CD14-positive monocyte (primary cell): ENCODE measurements around the gene CD96. TPM values are rescaled to one million over a fixed set of nuclear protein-coding genes. Genes with fewer than 3 reads are reported as not detected.

ENCODE experiments used
- DNase-seq, 3 donors: peaks; one replicate each; pipeline ENCODE4 v3.0.0-alpha.2; 2011 to 2022
- H2AFZ ChIP-seq: 2 replicates; pipeline ENCODE4 v1.6.0; 2012; ENCODE audit warnings: mild to moderate bottlenecking, low read depth, low read length, inconsistent platforms; ENCODE audit not compliant: insufficient read depth, poor library complexity, severe bottlenecking
- H3K27ac ChIP-seq, 2 donors: 1 replicate in 1 of 2; 2 replicates in 1 of 2; pipeline ENCODE4 v1.5.1; 2012 to 2013; ENCODE audit warnings: low read length in 2 of 2, control low read depth in 1 of 2, inconsistent platforms in 1 of 2, low read depth in 1 of 2, mild to moderate bottlenecking in 1 of 2
- H3K27me3 ChIP-seq, 2 donors: one replicate each; pipeline versions ENCODE4 v1.6.0 to v1.6.1; 2011 to 2013; ENCODE audit warnings: low read length in 2 of 2; ENCODE audit not compliant: control insufficient read depth in 2 of 2, insufficient read depth in 2 of 2
- H3K36me3 ChIP-seq, 2 donors: replicated peaks in 1 of 2; 1 replicate in 1 of 2; 2 replicates in 1 of 2; pipeline versions ENCODE4 v1.5.1 to v1.6.1; 2012 to 2013; ENCODE audit warnings: low read length in 2 of 2, control low read depth in 1 of 2, inconsistent platforms in 1 of 2, mild to moderate bottlenecking in 1 of 2; ENCODE audit not compliant: insufficient read depth in 2 of 2, control insufficient read depth in 1 of 2
- H3K4me1 ChIP-seq, 2 donors: 1 replicate in 1 of 2; 2 replicates in 1 of 2; pipeline versions ENCODE4 v1.5.1 to v1.6.1; 2012 to 2013; ENCODE audit warnings: low read length in 2 of 2, control low read depth in 1 of 2, inconsistent platforms in 1 of 2, mild to moderate bottlenecking in 1 of 2, moderate library complexity in 1 of 2; ENCODE audit not compliant: insufficient read depth in 2 of 2, control insufficient read depth in 1 of 2
- H3K4me2 ChIP-seq: replicated peaks from 2 replicates; pipeline ENCODE3; 2012; ENCODE audit warnings: low read length, moderate library complexity, mild to moderate bottlenecking; ENCODE audit not compliant: poor library complexity, severe bottlenecking; ENCODE audit errors: extremely low read depth
- H3K4me3 ChIP-seq, 3 experiments: fragments of 200-600 bp in 1 of 3; sonication (generic) in 1 of 3; replicated peaks in 1 of 3; 1 replicate in 2 of 3; 2 replicates in 1 of 3; pipeline ENCODE4 v1.5.1; 2011 to 2013; ENCODE audit warnings: low read length in 3 of 3, mild to moderate bottlenecking in 3 of 3, control low read depth in 2 of 3, low read depth in 2 of 3, inconsistent platforms in 1 of 3, moderate library complexity in 1 of 3
- H3K79me2 ChIP-seq: 2 replicates; pipeline ENCODE4 v1.6.0; 2012; ENCODE audit warnings: mild to moderate bottlenecking, control low read depth, inconsistent platforms, low read length, moderate library complexity; ENCODE audit not compliant: insufficient read depth
- H3K9ac ChIP-seq: 2 replicates; pipeline ENCODE4 v1.6.0; 2017; ENCODE audit warnings: low read length, mild to moderate bottlenecking; ENCODE audit not compliant: insufficient read depth, poor library complexity, severe bottlenecking
- H3K9me3 ChIP-seq, 2 donors: replicated peaks in 1 of 2; 1 replicate in 1 of 2; 2 replicates in 1 of 2; pipeline versions ENCODE4 v1.5.1 to v1.6.1; 2012 to 2013; ENCODE audit warnings: low read length in 2 of 2, control low read depth in 1 of 2; ENCODE audit not compliant: control insufficient read depth in 1 of 2, insufficient read depth in 1 of 2
- H4K20me1 ChIP-seq: 2 replicates; pipeline ENCODE4 v1.6.0; 2012; ENCODE audit warnings: mild to moderate bottlenecking, low read length, control low read depth, moderate library complexity; ENCODE audit not compliant: insufficient read depth
- H3K27ac Mint-ChIP-seq, 7 donors: one replicate each; pipeline ENCODE4 v1.8.0; 2020; ENCODE audit warnings: mild to moderate bottlenecking in 7 of 7, mixed read lengths in 7 of 7, moderate library complexity in 6 of 7, inconsistent platforms in 2 of 7
- H3K27me3 Mint-ChIP-seq, 3 donors: one replicate each; pipeline ENCODE4 v1.8.0; 2021 to 2022; ENCODE audit warnings: low read depth in 3 of 3, mild to moderate bottlenecking in 3 of 3, mixed read lengths in 3 of 3, moderate library complexity in 3 of 3, inconsistent platforms in 1 of 3
- H3K36me3 Mint-ChIP-seq, 2 donors: one replicate each; pipeline ENCODE4 v1.8.0; 2020; ENCODE audit warnings: mixed read lengths in 2 of 2, inconsistent platforms in 1 of 2, mild to moderate bottlenecking in 1 of 2
- H3K4me1 Mint-ChIP-seq: one replicate; pipeline ENCODE4 v1.8.0; 2020; ENCODE audit warnings: mild to moderate bottlenecking, mixed read lengths
- H3K4me3 Mint-ChIP-seq, 2 donors: one replicate each; pipeline ENCODE4 v1.8.0; 2020; ENCODE audit warnings: mild to moderate bottlenecking in 2 of 2, mixed read lengths in 2 of 2, moderate library complexity in 1 of 2
- H3K9me3 Mint-ChIP-seq, 7 donors: one replicate each; pipeline ENCODE4 v1.8.0; 2020 to 2022; ENCODE audit warnings: mixed read lengths in 7 of 7, mild to moderate bottlenecking in 6 of 7, moderate library complexity in 6 of 7, inconsistent platforms in 2 of 7
- CTCF ChIP-seq: fragments of 200-600 bp; IDR thresholded peaks from one replicate; pipeline ENCODE4 v1.8.0; 2022; ENCODE audit warnings: antibody characterized with exemption, mild to moderate bottlenecking
- WGBS: methylation state at CpG from one replicate; pipeline ENCODE4 v1.1.5; 2013; ENCODE audit warnings: missing lambda C conversion rate; ENCODE audit not compliant: insufficient coverage; 5-methylcytosine and 5-hydroxymethylcytosine counted together
- intact Hi-C, 2 donors: fragments of 100-400 bp; cut with micrococcal nuclease; formaldehyde crosslinking; loops; one replicate each; pipeline versions ENCODE4 v1.15.0 to v1.15.1; 2023
- polyA plus RNA-seq, 3 donors: library from polyadenylated mRNA; depleted of rRNA in 1 of 3; unstranded in 2 of 3; stranded (reverse) in 1 of 3; fragments of 300-500 nt in 2 of 3; fragments of >200 nt in 1 of 3; fragmentation: Illumina TruSeq in 2 of 3; gene quantifications; 1 replicate in 2 of 3; 2 replicates in 1 of 3; pipeline ENCODE4 v1.2.3, GENCODE V29; 2012 to 2021

The CD96 gene
- polyA plus RNA-seq, 3 donors, result 0.05 to 0.97 (median 0.33) TPM

- Mint-ChIP-seq H3K4me3 (no peak overlapping the region), H3K27ac (no peak overlapping the region), H3K4me1 (no peaks in the 10 kb centered on the region), H3K36me3 (no peaks in the 10 kb centered on the region), H3K9me3 (peaks cover 0 to 1% (median 0%) of the 10 kb centered on the region in 7 donors), H3K27me3 (peaks cover 0 to 2% (median 1%) of the 10 kb centered on the region in 3 donors)
- Histone ChIP-seq H3K9me3 (no peaks in the 10 kb centered on the region), H3K36me3 (no peaks in the 10 kb centered on the region), H2AFZ (no peak overlapping the region), H4K20me1 (no peaks in the 10 kb centered on the region), H3K27ac (no peak overlapping the region), H3K4me2 (no peak overlapping the region), H3K27me3 (no peaks in the 10 kb centered on the region), H3K79me2 (no peaks in the 10 kb centered on the region), H3K4me1 (no peaks in the 10 kb centered on the region), H3K9ac (no peak overlapping the region), H3K4me3 (no peak overlapping the region)
- TF ChIP-seq CTCF, result no peak
- intact Hi-C loops, result no loop called here
- no CpG with 5 or more reads among the region's 2 CpGs for WGBS
- no peak for DNase-seq
Measured at GRCh38 chr3:111609700-111610099, 67.7 kb downstream of the CD96 start.

GRCh38 chr3:111610189-111610588 is 68.2 kb downstream of the CD96 start:
- no peak overlapping the region for H3K4me3 Mint-ChIP-seq
- no peaks in the 10 kb centered on the region for H3K79me2 ChIP-seq
- WGBS, result 0% methylated on average over 1 of the region's 5 CpGs
- no peaks in the 10 kb centered on the region for H4K20me1 ChIP-seq
- H3K4me1 Mint-ChIP-seq, result no peaks in the 10 kb centered on the region
- no peaks in the 10 kb centered on the region for H3K27me3 ChIP-seq
- no peaks in the 10 kb centered on the region for H3K4me1 ChIP-seq
- H3K9ac ChIP-seq, result no peak overlapping the region
- no peak for DNase-seq
- no peak overlapping the region for H3K27ac ChIP-seq
- peaks cover 0 to 2% (median 1%) of the 10 kb centered on the region in 3 donors for H3K27me3 Mint-ChIP-seq
- intact Hi-C loops, result no loop called here
- no peak for TF ChIP-seq CTCF
- H2AFZ ChIP-seq, result no peak overlapping the region
- H3K9me3 Mint-ChIP-seq, result peaks cover 0 to 1% (median 0%) of the 10 kb centered on the region in 7 donors
- H3K4me3 ChIP-seq, result no peak overlapping the region
- no peaks in the 10 kb centered on the region for H3K36me3 Mint-ChIP-seq
- no peaks in the 10 kb centered on the region for H3K9me3 ChIP-seq
- H3K27ac Mint-ChIP-seq, result no peak overlapping the region
- H3K4me2 ChIP-seq, result no peak overlapping the region
- H3K36me3 ChIP-seq, result no peaks in the 10 kb centered on the region
